GM18858 (cell line): ENCODE data around the gene ACAP3.

Source experiments
- ATAC-seq: cut with Tn5 transposase; IDR thresholded peaks from one replicate; pipeline ENCODE4 v1.9.1; 2021; ENCODE audit not compliant: unreplicated experiment

ACAP3 gene, protein sequence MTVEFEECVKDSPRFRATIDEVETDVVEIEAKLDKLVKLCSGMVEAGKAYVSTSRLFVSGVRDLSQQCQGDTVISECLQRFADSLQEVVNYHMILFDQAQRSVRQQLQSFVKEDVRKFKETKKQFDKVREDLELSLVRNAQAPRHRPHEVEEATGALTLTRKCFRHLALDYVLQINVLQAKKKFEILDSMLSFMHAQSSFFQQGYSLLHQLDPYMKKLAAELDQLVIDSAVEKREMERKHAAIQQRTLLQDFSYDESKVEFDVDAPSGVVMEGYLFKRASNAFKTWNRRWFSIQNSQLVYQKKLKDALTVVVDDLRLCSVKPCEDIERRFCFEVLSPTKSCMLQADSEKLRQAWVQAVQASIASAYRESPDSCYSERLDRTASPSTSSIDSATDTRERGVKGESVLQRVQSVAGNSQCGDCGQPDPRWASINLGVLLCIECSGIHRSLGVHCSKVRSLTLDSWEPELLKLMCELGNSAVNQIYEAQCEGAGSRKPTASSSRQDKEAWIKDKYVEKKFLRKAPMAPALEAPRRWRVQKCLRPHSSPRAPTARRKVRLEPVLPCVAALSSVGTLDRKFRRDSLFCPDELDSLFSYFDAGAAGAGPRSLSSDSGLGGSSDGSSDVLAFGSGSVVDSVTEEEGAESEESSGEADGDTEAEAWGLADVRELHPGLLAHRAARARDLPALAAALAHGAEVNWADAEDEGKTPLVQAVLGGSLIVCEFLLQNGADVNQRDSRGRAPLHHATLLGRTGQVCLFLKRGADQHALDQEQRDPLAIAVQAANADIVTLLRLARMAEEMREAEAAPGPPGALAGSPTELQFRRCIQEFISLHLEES

DNA sequence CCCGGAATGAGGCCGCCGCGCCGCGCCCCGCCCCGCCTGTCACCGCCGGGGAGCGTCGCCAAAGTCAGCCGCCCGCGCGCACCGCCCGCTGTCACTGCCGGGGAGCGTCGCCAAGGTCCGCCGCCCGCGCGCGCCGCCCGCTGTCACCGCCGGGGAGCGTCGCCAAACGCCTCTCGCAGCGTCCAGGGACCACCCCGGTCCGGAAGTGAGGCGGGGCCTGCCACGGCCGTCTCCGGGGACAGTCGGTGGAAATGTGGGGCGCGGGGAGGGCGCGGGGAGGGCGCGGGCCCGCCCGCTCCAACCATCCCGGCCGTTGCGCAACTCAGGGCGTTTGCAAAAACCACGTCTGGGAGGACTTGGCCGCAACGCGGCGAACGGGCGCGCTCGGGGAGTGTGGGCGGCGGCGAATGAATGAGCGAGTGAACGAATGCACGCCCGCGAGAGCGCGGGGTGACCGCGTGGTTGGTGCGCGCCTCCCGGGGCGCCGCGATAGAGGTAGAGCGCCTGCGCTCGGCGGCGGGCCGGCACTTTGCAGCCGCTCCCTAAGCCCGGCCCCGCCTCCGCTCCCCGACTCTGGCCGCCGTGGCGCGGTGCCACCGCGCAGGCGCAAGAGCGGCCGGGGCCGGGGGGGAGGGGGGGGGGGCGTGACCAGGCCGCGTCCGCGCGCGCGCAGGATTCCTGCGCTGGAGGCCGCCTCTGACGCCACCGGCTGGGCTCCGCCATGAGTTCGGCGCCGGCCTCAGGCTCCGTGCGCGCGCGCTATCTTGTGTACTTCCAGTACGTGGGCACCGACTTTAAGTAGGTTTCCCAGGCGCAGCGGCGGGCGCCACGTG, at the start of gene ACAP3, which contains the start of gene PUSL1:
Gene ACAP3 (minus strand): TSS at position 8 of the 833 bp plus-strand sequence. CDS start 115 bp downstream, outside the sequence.
Gene PUSL1 (plus strand): TSS at position 675 of the 833 bp plus-strand sequence. CDS start 47 bp downstream, at position 722.
- peak; percentile 36 for ATAC-seq

DNA sequence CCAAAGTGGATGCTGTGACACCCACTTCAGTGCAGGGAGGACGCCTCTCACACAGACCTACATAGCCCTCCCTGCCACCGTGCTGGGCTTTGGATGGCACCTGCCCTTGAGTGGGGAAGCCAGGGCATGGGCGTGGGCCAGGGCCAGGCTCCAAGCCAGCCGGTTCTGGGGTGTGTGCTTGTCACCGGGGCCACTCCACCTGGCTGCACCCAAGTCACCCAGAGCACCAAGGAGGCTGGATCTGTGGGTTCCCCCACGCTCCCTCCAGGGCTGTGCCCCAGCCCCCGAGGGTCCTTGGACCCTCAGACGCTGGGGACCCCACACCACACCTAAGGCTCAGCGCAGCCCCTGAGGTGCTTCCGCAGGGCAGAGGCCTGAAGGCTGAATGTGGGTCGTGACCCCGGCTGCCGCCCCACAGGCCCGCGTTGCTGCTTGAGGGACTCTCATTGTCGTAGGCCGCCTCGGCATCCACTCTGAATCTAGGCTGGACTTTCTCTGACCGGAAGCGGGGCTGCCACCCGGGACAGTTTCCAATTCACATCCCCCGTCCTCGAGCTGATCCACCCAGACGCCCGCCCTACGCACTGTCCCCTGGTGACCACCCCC, 49.2 kb upstream of the ACAP3 start:
- ATAC-seq, result no peak

DNA sequence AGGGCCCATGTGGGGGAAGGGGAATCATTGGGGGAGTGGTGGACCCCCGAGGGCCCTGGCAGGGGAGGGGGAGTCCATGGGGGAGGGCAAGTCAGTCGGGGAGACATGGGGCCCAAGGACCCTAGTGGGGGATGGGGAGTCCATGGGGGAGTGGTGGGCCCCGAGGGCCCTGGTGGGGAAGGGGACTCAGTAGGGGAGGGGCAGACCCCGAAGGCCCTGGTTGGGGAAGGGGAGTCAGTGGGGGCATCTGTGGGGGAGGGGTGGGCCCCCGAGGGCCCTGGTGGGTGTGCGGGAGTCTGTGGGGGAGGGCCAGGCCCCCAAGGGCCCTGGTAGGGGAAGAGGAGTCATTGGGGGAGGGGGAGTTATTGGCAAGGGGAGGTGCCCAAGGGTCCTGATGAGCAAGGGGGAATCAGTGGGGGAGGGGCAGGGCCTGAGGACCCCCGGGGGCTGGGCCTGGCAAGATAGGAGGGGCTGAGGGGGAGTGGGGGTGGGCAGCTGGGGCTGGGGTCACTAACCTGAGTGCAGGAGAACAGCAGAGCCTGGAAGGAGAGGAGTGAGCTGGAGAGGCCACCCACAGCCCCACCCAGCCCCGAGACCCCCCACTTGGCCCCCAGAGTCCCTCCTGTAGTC, 48.6 kb upstream of the ACAP3 start:
- ATAC-seq, result no peak

DNA sequence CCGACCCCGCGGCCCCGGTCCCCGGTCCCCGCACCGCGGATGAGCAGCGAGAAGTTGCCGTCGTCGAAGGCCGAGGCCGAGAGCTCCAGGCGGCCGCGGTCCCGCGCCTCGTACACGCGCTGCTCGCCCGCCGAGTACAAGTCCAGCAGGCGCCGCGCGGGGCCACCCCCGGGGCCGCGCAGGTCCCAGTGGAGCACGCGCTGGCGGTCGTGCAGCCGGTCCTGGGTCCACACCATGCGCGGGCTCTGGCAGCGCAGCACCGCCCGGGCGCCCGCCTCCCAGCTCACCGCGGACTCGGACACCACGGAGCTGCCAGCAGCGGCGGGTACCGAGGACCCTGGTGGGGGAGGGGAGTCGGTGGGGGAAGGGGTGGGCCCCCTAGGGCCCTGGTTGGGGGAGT, 47.7 kb upstream of the ACAP3 start:
- ATAC-seq, result no peak

DNA sequence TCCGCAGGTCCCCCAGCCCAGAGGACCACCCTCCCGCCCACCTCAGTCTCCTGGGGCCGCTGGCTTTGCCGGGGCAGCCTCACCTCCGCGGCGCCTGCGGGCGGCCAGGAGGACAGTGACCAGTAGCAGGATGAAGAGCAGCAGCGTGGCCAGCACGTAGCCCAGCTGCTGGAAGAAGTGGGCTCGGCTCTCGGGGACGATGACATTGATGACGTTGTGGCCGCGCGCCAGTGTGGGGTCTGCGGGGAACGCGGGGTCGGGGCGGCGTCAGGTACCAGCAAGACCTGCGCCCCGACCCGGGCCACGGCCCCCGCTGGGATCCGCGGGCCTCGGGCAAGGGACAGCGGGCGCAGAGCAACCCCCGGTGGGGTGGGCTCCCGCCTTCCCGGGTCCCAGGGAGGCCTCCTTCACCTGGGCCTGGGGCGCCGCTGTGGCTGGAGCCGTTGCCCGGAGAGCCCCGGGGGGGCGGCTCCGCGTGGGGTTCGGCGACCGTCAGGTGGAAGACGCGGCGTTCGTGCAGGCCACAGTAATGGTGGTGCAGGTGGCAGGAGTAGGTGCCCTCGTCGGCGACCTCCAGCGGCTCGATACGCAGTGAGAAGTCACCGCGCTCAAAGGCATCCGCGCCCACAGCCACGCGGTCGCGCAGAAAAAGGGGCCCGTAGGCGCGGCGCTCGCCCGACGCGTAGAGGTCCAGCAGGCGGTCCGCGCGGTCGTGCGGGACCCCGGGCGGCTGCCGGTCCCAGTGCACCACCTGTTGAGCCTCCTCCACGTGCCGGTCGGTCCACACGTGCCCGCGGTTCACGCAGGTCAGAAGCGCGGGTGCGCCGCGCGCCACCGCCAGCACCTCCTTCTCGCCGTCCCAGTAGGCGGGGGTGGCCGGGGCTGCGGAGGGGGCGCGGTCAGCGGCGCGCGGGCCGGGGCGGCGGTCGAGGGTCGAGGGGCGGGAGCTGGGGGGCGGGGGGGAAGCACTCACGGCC, 46.8 kb upstream of the ACAP3 start:
- ATAC-seq, result no peak

DNA sequence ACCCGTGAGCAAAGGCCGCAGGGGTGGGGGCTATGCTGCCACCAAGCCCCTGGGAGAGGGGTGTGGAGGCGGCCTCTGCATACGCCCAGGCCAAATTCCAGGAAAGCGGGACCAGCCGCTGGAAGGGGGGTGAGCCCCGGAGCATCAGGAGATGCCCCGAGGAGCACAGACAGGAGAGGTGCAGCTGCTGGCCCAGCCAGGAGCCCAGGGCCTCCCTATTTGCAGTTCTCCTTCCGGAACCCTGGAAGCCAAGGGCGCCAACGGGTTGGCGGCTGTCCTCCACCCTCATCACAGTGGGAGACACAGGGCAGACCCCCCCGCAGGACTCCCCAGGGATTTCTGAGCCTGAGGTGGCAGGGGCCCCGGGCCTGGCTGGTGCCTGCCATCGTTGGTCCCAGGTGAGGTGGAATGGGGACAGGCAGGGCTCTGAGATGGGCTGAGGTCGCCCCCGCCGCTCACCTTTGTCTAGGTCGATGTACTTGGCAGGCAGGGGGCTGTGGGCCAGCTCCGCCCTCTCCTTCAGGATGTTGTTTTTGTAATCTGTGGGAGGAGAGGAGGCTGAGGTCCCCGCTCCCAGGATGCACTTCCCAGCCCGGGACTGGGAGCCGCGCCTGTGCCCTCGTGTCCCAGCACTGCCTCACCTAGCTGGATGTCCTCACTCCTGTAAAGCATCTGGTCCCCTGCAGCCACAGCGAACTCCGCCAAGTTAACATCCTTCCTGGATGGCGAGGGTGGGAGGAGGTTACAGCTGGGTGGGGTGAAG, 45.8 kb upstream of the ACAP3 start:
- no peak for ATAC-seq

DNA sequence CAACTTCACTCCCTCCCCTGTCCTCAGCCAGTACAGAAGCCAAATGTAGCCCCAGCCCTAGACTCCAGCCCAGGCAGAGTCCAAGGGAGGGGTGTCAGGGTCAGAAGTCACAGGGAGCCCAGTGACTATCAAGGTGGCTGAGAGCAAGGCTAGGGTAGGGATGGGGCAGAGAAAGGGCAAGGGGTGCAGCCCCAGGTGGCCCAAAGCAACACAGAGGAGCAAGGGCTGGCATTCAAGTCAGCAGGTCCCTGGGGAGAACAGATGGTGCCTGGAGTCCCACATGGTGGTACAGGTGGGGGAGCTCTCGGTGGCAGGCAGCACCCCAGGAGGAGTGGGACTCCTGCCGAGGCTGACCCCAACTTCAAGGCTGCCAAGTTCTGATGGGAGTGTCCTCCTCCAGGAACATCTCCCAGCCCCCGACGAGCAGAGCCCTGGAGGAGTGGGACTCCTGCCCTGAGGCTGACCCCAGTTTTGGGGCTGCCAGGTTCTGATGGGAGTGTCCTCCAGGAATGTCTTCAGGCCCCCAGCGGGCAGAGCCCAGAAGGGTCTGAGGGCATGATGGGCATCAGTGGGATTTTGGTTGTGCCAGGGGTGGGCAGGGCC, 45.2 kb upstream of the ACAP3 start:
- ATAC-seq, result no peak

DNA sequence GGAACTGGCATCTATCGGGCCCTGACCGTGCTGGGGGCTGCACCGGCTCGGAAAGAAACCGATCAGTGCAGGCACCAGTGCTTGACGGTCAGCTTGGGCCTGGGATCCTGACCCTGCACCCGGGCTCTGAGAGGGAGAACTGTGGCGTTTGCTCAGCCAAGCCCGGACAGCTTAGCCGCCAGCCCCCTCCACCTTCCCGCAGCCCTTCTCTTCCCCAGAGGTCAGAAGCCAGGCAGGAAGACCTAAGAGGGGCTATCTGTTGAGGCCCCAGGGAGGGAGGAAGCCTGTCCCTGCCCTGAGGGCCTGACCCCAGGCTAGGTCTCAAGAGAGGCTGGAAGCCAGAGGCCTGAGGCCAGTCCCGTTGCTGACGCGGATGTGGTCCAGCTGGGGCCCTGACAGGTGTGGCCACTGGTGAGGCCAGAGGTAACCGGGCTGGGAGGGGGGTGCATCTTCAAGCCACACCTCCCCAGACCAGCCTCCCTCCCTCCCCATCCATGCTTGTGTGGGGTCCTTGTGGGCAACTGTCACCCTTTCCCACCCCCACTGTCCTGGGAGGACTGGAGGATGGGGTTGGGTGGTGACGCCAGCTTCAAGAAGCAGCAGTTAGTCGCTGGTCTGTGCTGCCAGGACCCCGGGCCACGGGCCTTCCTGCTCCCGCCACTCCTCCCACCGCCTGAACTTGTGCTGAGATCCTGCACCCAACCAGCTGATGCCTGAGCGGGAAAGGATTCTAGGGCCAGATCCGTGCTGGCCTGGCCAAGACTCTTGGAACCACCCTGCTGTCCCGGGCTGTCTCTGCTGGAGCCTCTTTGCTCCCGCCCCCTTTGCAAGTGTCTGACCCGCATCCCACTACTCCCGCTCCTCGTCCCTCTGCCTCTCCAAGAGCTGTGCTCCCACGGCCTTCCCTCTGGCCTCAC, 44.0 kb upstream of the ACAP3 start:
- ATAC-seq, result no peak

DNA sequence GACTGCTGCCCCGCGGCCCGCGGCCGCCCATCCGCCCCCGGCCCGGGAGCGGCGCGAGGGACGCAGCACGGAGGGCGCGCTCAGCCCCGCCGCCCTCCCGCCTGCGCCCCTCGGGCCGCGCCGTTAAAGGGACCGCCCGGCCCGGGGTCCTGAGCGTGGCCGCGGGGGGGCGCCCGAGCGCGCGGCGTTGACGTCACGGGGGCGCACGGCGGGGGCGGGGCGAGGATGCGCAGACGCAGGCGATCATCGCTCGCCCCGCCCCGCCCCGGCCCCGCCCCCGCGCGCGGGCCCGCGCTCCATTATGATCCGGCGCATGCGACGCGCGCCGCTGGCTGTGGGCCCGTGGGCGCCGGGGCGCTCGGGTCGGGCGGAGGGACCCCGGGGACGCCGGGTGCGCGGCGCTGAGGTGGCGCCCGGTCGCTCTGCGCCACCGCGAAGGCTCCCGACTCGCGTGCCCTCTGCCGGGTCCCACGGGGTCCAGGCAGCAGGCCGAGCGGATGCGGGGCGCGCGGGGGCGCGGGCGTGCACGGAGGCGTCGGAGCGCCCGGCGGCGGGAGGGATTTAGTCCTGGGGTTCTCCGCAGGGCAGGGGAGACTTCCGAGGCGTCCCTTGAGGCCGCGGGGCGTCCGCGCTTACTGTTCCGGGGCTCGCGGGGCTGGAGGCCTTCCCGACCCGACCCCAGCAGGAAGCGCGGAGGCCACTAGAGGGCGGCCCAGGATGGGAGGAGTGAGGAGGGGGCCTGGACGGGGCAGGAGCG, 41.7 kb upstream of the ACAP3 start, which contains the start of gene DVL1:
Gene DVL1 (minus strand): TSS at position 163 of the 757 bp plus-strand sequence. CDS start 353 bp downstream, outside the sequence.
- no peak for ATAC-seq

DNA sequence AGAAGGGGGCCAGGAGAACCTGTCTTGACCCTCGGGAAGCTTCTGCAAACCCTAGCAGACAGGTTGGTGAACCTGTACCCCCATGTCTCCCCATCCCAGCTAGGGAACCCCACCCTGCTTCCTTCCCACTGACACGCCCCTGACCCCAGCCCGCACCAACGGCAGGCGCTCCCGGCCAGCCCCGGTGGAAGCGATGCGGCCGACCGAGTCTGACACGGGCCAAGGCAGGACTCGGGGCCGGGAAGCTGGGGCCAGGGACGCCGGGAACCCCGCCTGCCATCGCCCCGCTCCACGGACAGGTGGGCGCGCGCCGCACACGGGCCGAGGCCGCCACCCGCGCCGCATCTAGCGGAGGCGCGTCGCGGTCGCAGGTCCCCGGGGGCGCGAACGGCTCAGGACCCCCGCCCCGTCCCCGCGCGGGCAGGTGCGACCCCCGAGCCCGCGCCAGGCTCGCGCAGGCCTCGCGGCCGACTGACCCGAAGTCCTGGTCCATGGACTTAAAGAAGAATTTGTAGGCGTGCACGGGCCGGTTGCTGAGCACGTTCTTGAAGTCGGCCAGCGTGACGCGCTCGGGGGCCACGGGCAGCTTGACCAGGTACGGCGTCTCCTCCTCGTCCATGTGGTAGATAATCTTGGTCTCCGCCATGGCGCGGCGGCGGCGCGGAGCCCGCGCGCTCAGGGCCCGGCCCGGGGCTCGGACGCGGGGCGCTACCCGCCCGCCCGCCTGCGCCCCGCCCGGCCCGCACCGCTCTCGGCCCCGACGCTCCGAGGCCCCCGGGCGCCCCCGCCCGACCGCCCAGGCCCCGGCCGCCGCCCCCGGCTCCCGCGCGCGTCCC, 40.9 kb upstream of the ACAP3 start:
- no peak for ATAC-seq

DNA sequence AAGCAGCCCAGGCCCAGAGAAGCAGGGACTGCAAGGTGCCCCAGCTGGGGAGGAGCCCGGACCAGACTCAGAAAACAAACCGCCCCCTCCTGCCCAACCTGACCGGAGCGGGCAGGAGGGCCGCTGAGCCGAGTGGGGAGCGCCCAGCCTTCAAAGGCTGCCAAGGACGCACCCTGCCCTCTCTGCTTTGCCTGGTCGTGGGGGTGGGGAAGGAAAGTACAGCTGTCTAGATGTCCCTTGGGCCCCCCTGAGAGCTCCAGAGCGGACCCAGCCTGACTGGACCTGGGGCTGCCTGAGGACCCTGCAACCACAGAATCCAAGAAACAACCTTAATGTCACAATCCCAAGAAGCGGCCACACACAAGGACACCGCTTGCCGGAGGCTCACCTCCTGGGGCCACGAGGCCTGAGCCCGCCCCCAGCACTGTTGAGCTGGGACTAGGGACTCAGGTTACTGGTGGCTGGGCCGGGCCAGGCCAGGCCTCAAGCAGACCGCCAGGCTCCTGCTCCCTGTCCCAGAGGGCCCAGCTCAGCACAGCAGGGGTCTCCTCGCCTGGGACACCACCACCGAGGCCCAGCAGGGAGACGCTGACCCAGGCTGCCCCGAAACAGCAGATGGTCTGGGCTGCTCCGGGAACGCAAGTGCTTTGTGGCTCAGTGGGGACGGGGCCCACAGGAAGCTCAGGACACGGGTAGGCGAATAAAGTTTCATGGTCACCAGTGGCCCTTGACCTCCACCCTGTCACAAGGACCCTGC, 40.1 kb upstream of the ACAP3 start:
- ATAC-seq, result no peak

DNA sequence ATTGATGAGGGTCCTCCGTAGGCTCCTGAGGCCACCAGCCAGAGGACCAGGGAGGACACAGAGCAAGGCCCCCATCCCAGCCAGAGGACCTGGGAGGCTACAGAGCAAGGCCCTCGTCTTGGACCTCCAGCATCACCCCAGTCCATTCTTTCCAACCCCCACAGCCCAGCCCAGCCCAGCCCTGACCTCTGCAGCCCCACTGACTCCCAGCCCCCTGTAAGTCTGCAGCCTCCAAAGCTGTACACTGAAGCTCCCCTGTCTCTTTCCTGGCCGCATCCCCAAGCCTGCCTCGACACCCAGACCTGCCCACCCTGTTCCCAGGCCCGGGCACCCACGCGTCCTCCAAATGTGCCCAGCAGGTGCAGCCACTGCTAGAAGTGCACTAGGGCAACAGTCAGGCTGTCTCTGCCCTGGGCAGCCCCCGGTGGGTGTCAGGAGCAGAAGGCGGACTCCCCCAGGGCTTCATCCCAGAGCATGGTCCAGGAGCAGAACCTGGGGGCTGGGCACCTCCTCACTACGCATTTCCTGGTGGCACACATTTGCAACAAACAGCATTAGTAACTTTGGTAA, 39.4 kb upstream of the ACAP3 start:
- no peak for ATAC-seq

DNA sequence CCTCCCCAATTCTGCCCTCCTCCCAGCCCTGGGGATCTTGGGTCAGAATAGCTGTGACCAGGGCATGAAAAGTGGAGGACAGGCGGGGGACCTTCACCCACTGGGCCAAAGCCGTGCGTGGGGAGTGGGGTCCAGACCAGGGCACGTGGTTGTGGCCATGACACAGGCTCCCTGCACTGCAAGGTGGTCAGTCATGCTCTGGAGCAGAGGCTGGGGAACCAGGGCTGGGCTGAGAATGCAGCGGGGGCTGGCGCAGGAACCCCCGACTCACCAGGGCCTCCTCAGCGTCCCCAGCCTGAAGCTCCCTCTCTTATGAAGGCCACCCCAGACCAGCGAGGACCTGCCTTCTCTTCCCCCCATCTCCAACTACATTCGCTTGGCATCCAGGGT, 38.8 kb upstream of the ACAP3 start:
- no peak for ATAC-seq

DNA sequence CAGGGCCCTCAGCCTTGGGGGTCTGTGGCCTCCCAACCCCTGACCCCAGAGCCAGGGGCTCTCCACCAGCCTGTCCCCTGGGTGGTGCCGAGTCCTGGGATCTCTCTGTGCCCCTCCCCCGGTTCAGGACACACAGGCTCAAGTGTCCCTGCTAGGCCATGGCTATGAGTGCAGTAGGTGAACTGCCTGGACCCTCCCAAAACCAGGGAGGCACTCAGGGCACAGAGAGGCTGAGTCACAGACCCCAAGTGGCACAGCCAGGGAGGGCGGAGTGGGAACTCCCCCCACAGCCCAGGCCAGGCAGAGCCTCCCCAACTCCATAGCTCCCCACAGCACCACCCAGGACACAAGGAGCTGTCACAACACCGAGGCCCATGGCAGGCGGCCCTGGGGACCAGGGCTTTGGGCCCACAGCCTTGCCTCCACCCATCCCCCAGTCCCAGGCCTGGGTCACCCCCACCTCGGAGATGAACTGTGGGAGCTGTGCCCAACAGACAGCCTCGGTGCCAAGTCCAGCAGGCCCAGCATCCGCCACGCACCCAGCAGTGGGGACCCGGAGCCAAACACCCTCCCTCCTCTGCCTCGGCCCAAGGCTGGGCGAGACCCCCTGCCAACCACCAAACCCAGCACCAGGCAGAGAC, 38.2 kb upstream of the ACAP3 start:
- ATAC-seq, result no peak
